SK-N-DZ (cell line): ENCODE measurements around the gene CTDSPL.
A peak's percentile ranks its signal among the peaks of the same experiment; 100 is the strongest.

Source experiments
- DNase-seq: peaks from one replicate; pipeline ENCODE4 v3.0.0-alpha.2; 2015; ENCODE audit warnings: low spot score

Gene CTDSPL

GRCh38 chr3:37853691-37854413 lies 7.8 kb upstream of the CTDSPL start:
- no peak for DNase-seq

- peak; percentile 72 for DNase-seq
Measured at GRCh38 chr3:37855363-37855970, 6.2 kb upstream of the CTDSPL start.

DNA sequence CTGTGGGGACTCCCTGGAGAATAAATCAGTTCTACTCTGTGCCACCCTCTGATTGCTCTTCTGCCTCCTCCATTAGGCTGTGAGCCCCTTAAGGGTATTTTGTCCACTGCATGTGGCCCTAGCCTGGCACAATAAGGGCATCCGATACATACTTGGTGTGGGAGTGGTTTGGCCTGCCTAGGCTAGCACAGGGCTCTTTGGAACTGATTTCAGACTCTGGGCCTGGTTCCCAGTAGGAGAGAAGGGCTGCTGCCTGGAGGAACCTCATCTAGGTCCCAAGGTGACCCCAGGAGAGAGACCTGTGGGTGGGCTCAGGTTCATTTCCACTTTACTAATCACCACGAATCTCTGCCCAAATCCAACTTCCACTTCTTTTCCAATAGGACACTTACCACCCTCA lies 5.3 kb upstream of the CTDSPL start:
- no peak for DNase-seq

- no peak for DNase-seq
Measured at GRCh38 chr3:37858742-37859141, 2.9 kb upstream of the CTDSPL start.

- no peak for DNase-seq
Measured at GRCh38 chr3:37859354-37859753, 2.3 kb upstream of the CTDSPL start.

DNA sequence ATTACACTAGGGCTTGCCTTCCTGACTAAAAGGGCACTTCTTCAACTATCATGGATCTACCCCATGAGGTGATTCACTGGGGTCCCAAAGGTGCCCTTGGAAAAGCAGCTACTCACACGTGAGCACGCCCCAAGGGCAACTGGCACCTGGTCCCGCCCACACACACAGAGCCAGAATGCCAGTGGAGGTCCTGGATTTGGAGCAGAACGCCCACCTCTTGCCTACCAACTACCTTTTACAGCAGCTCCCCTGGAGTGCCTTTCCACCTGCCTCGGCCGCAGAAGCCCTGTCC lies 1.8 kb upstream of the CTDSPL start:
- no peak for DNase-seq

- DNase-seq, result no peak
Measured at GRCh38 chr3:37862219-37862902, 681 bp downstream of the CTDSPL start.

DNA sequence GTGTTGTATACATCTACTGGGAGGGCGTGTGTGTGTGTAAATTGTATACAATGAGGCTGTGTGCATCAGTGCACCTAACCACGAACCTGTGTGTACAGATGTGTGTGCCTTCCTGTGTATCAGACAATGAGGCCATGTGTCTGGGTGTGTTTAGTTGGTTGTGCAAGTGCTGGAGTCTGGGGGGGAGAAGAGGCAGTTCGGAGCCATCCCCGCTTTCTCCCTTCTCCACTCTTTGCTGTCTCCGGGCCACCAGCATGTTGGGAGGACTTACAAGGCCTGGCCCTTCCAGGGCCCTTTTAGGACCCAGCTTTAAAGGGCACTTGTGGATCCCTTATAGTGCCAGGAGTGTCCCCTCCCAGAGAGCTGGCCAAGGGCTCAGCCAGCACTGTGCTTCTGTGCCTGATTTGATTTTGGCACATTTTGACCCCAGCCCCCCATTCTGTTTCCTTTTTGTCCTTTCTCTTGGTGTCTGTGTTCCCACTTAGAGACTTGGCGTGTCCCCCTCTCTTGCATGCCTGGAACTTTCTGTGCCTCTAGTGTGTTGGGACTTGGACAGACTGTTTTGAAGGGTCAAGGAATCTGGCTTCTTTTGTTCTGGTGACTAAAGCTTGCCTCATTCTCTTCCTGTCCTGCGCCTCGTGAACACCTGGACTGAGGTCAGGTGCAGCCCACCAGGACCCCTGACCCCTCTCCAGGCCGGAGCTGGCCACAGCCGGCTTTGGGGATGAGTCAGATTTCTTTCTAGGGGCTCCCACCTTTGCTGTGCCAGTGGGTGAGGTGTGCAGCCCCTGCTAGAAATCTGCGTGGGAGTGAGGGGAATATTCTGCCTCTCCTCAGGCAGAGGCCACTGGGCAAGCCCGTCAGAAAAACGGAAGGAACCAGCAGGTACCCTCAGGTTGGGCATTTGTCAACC lies 1.5 kb downstream of the CTDSPL start:
- peak; percentile 16 for DNase-seq

DNA sequence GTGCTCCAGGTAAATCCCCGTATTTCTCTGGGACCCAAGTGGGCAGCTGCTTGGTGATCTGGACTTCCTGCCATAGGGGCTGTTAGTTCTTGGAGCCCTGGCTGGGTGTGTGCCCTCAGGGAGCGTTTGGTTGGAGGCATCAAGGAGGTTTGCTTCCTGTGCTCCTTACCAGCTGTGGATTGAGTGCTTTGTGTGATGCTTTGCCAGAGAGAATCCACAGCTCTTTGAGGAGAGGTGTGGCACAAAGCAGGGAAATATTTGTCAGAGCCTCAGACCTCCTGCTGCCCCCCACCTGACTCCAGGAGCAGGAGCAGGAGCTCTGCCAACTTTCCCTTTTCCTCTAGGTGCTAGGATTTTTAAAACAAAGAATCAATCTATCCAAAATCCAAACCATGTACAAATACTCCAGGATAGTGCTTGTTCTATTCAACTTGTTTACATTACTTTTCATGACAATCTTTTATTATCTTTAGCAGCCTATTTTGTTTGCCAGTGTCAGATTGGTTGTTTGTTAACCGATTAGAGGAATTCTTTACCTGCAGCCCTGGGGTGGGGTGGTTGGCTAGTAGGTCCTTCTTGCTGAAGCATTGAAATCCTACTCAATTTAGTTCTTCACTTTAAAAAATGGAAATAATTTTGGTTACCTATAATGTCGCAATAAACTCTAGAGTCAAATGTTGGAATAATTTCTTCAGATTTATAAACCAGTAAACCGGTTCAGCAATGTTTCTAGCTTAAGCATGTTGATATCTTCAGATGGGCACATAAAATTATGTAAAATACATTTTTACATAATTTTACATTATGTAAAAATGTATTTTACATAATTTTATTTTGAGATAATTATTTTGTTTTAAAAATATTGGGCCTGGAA lies 2.5 kb downstream of the CTDSPL start:
- no peak for DNase-seq

DNA sequence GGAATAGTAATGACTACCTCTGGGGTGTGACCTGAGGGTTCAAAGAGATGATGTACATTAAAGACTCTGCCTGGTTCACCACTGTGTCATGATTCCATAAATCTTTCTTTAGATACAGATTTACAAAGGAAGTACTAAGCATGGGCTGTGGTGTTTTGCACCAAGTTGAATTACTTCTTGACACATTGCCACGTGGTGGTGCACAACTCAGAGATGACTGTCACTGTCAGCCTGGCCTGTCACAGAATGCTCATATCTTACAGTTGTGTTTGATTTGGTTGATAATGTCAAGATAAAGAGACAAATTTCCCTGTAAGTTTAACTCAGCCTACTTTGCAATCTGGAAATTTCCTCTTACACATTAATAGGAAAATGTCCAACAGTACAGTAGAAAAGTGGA lies 3.2 kb downstream of the CTDSPL start:
- DNase-seq, result no peak

DNA sequence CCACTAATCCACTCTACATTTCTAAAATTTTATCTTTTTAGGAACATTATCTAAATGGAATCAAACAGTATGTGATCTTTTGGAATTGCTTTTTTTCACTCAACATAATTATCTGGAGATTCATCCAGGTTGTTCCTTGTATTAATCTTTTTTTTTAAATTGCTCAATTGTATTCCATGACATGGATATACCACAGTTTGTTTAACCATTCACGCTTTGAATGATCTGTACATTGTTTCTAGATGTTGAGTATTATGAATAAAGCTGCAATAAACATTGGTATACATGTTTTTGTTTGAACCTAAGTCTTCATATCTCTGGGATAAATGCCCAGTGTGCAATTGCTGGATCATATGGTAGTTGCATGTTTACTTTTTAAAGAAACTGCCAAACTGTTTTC lies 5.5 kb downstream of the CTDSPL start:
- DNase-seq, result no peak

DNA sequence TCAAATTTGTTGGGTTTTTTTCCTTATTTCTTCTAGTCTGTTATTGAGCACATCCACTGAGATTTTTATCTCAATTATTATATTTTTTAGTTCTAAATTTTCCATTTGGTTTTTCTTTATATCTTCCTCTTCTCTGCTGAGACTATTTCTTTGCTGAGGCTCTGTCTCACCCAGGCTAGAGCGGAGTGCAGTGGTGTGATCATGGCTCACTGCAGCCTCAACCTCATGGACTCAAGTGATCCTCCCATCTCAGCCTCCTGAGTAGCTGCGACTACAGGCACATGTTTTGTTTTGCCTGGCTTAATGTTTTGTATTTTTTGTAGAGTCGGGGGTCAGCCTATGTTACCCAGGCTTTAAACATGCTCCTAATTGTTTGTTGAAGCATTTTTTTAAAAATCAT lies 10.2 kb downstream of the CTDSPL start:
- no peak for DNase-seq

GRCh38 chr3:37872413-37873160 lies 10.9 kb downstream of the CTDSPL start:
- no peak for DNase-seq

DNA sequence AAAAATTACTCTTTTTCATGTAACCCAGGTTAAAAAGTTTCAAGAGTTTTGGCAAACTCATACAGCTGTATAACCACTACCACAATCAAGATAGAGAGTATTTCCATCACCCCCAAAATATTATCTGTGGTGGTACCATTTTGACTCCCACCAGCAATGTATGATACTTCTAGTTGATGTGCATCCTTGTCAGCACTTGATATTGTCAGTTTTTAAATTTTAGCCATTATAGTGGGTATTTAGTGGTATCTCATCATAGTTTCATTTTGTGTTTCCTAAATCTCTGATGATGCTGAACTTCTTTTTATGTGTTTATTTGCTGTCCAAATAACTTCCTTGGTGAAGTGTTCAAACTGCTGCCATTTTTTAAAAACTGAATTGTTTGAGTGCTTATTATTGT lies 14.6 kb downstream of the CTDSPL start:
- no peak for DNase-seq

GRCh38 chr3:37882711-37883110 lies 21.0 kb downstream of the CTDSPL start:
- DNase-seq, result no peak

GRCh38 chr3:37885814-37886213 lies 24.1 kb downstream of the CTDSPL start:
- DNase-seq, result no peak

- no peak for DNase-seq
Measured at GRCh38 chr3:37886395-37886794, 24.7 kb downstream of the CTDSPL start.

DNA sequence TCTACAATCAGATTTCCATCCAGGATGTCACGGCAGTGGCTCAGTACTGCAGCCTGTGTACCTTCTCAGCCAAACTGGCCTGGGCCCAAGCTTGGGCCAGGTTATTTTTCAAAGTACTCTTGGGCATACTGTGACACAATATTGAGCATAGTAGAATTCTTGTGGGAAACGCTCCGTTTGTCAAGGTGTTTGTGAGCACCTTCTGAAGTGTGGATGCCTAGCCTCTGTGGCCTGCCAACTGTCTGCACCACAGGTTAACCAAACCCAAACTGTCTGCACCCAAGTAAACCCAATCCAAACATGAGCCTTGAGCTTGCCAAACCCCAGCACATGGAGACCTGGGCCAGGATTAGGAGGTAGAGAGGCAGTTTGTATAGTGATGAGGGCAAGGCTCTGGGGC lies 25.4 kb downstream of the CTDSPL start:
- DNase-seq, result no peak

GRCh38 chr3:37887824-37888223 lies 26.1 kb downstream of the CTDSPL start:
- no peak for DNase-seq

DNA sequence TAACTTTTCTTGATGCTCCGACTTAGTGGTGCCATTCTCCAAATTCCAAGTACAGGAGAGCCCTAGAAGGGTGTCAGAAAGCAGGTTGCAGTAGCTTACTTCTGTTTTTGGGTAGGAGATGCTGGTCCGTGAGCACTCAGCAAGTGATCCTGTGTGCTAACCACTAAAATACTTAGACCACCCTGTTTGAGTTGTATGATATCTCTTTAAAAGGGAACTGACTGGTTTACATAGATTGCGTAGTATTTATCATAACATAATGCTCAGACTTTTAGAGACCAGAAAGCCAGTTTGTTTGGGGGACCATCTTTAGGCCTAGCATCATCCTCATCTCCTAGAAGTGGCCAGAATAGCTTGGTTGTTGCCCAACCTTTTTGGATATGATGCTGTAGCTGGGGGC lies 26.7 kb downstream of the CTDSPL start:
- no peak for DNase-seq
